OCI-LY3 (cell line): ENCODE measurements around the gene NSL1.
A peak's percentile ranks its signal among the peaks of the same experiment; 100 is the strongest.

Source experiments
- H2AFZ ChIP-seq: fragments of 200-600, 300-600 bp; shearing (Covaris generic); 2 replicates; pipeline ENCODE4 v1.6.0; 2014; ENCODE audit warnings: antibody characterized with exemption, low read depth, low read length
- H3K27ac ChIP-seq: fragments of 200-600, 300-600 bp; sonication (generic); 2 replicates; pipeline ENCODE4 v1.5.1; 2014; ENCODE audit warnings: mild to moderate bottlenecking, low read length, moderate library complexity, mixed read lengths
- H3K27me3 ChIP-seq: fragments of 200-600, 300-600 bp; sonication (generic); 2 replicates; pipeline ENCODE4 v1.6.1; 2014; ENCODE audit warnings: low read depth, low read length, mixed read lengths
- H3K36me3 ChIP-seq: fragments of 200-600, 300-600 bp; sonication (generic); replicated peaks from 2 replicates; pipeline ENCODE3; 2014; ENCODE audit warnings: low read depth, low read length, mixed read lengths
- H3K4me1 ChIP-seq: fragments of 300-600, 200-600 bp; sonication (generic); 2 replicates; pipeline ENCODE4 v1.6.1; 2014; ENCODE audit warnings: low read length, mixed read lengths
- H3K4me2 ChIP-seq: fragments of 200-600, 300-600 bp; sonication (generic); 2 replicates; pipeline ENCODE4 v1.6.1; 2014; ENCODE audit warnings: low read length, mixed read lengths
- H3K4me3 ChIP-seq: fragments of 300-600, 200-600 bp; sonication (generic); 2 replicates; pipeline ENCODE4 v1.5.1; 2014; ENCODE audit warnings: antibody characterized with exemption, mild to moderate bottlenecking, low read length, moderate library complexity
- H3K79me2 ChIP-seq: fragments of 300-600, 200-600 bp; shearing (Covaris generic); 2 replicates; pipeline ENCODE4 v1.6.1; 2014; ENCODE audit warnings: mild to moderate bottlenecking, low read length, mixed read lengths
- H3K9ac ChIP-seq: fragments of 300-600, 200-600 bp; shearing (Covaris generic); 2 replicates; pipeline ENCODE4 v1.6.0; 2014; ENCODE audit warnings: mild to moderate bottlenecking, low read length, moderate library complexity
- H3K9me3 ChIP-seq: fragments of 200-600, 300-600 bp; shearing (Covaris generic); 2 replicates; pipeline ENCODE4 v1.6.1; 2014; ENCODE audit warnings: low read length, mixed read lengths; ENCODE audit not compliant: insufficient read depth
- H4K20me1 ChIP-seq: fragments of 200-600, 300-600 bp; sonication (generic); 2 replicates; pipeline ENCODE4 v1.6.1; 2016; ENCODE audit warnings: low read length, mixed read lengths; ENCODE audit not compliant: insufficient read depth
- EZH2phosphoT487 ChIP-seq: fragments of 200-600 bp; shearing (Covaris generic); IDR thresholded peaks from 2 replicates; pipeline ENCODE4 v1.6.1; 2018; ENCODE audit warnings: antibody characterized with exemption, mixed run types, low read depth
- TF ChIP-seq, protein P1 (sequence below): fragments of 200-600, 300-600 bp; sonication (generic); IDR thresholded peaks from 2 replicates; pipeline ENCODE4 v1.5.1; 2014; ENCODE audit warnings: antibody characterized with exemption, low read length, low read depth

Gene NSL1

DNA sequence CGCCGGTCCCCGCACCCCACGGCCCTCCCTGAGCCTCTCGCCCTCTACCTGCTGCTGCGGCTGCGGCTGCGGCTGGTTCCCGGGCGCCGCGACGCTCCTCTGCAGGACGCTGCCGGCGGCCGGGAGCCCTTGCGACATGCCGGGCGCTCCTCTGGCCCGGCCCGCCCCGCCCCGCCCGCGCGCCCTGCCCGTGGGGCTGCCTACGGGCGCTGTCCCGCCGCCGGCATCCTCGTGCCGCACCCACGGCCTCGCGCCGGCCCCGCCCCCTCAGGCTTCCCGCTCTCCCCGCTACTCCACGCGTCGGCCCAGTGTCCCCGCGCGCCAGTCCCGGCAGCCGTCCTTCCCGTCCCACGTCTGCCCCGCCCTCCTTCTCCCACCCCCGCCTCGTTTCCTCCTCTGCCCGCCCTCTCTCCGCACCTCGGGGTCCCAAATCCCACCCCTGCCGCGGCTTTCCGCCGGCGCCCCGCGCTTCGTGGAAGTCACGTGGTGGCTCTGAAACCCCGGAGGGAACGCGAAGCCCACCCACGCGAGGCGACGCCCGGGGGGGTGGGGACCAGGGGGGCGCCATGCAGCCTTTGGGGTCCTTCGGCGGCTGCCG, 91.9 kb downstream of the NSL1 start, which contains the start of gene BATF3:
Gene BATF3 (minus strand): TSS at position 216 of the 598 bp plus-strand sequence. CDS start 78 bp downstream, at position 138.
- peaks cover 20% of the 10 kb centered on the region for H3K79me2 ChIP-seq

DNA sequence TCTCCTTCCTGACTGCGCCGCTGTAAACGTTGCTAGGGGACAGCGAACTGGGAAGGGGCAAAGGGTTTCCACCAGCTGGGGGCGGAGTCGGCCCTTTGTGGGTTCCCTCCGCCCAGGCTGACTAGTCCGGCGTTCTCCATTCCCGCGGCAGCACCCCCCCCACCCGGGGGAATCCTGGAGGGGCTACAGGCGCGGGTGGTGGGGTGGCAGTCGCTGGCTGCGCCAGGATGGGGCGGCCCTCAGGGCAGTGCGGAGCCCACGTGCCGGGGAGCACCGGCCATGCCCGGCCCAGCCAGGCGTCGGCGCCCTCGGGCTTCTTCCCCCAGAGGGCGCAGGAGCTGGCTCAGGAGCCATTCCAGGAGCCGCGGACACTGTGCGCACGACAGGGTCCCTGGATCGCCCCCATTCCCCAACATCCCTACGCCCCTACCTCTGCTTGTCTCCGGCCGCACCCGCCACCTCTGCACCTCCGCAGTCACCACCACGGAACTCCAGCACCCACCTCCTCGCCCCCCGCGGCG, 92.4 kb downstream of the NSL1 start:
- Histone ChIP-seq H3K4me2 (peak overlapping the region; percentile 91), H2AFZ (peak overlapping the region; percentile 65; the same call in 1 of the 2 replicates), H3K4me1 (peaks cover 29% of the 10 kb centered on the region), H4K20me1 (no peaks in the 10 kb centered on the region), H3K4me3 (peak overlapping the region; percentile 95), H3K36me3 (peaks cover 10% of the 10 kb centered on the region), H3K27ac (peak overlapping the region; percentile 2; the same call in 1 of the 2 replicates), H3K79me2 (peaks cover 20% of the 10 kb centered on the region), H3K9me3 (no peaks in the 10 kb centered on the region), H3K27me3 (peaks cover 15% of the 10 kb centered on the region), H3K9ac (peak overlapping the region; percentile 73)
- TF ChIP-seq, protein P1, sequence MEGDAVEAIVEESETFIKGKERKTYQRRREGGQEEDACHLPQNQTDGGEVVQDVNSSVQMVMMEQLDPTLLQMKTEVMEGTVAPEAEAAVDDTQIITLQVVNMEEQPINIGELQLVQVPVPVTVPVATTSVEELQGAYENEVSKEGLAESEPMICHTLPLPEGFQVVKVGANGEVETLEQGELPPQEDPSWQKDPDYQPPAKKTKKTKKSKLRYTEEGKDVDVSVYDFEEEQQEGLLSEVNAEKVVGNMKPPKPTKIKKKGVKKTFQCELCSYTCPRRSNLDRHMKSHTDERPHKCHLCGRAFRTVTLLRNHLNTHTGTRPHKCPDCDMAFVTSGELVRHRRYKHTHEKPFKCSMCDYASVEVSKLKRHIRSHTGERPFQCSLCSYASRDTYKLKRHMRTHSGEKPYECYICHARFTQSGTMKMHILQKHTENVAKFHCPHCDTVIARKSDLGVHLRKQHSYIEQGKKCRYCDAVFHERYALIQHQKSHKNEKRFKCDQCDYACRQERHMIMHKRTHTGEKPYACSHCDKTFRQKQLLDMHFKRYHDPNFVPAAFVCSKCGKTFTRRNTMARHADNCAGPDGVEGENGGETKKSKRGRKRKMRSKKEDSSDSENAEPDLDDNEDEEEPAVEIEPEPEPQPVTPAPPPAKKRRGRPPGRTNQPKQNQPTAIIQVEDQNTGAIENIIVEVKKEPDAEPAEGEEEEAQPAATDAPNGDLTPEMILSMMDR = peak; percentile 72
- TF ChIP-seq EZH2phosphoT487 = no peak

More for the DNA sequence above, 91.9 kb downstream of the NSL1 start, which contains the start of gene BATF3:
- no peaks in the 10 kb centered on the region for H3K9me3 ChIP-seq
- peak within 1 kb of the TSS; percentile 88 for H2AFZ ChIP-seq
- H4K20me1 ChIP-seq = no peaks in the 10 kb centered on the region
- H3K27ac ChIP-seq = peak within 1 kb of the TSS; percentile 42
- H3K4me1 ChIP-seq = peaks cover 29% of the 10 kb centered on the region
- H3K4me3 ChIP-seq = peak within 1 kb of the TSS; percentile 95
- H3K9ac ChIP-seq = peak within 1 kb of the TSS; percentile 73
- TF ChIP-seq EZH2phosphoT487 = no peak
- TF ChIP-seq, protein P1 = no peak
- H3K27me3 ChIP-seq = peaks cover 15% of the 10 kb centered on the region
- H3K36me3 ChIP-seq = peaks cover 10% of the 10 kb centered on the region
- H3K4me2 ChIP-seq = peak within 1 kb of the TSS; percentile 91

DNA sequence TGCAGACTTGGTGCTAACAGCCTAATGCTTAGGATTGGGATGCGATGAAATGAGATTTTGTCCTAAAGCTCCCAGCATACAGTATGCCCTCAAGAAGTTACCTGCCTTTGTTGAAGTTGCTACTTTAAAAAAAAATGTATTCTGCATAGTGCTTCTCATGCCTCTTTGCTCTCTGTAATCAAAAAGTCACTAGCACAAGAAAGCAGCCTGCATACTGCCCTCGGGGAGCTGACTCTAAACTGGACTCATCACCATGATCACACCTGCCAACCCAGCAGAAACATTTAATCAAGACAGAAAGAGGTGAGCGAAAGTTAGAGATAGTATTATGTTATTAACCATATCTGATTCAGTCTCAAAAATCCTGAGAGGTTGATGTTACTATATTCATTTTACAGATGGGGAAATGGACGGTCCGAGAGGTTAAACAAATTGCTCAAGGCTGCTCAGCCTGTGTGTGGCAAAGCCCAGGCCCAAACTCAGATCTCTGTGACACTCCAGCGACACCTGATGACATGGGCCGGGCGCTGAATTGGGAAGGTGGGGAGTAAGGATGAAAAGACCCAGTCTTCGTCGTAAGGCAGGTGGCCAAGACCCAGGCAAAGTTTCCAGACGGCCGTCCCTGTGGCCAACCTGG, 93.0 kb downstream of the NSL1 start:
- H3K79me2 ChIP-seq = peaks cover 20% of the 10 kb centered on the region
- H3K4me2 ChIP-seq = peak overlapping the region; percentile 91
- peaks cover 15% of the 10 kb centered on the region for H3K27me3 ChIP-seq
- H3K9ac ChIP-seq = peak overlapping the region; percentile 73
- TF ChIP-seq, protein P1 = no peak
- TF ChIP-seq EZH2phosphoT487 = no peak
- H3K4me1 ChIP-seq = peaks cover 29% of the 10 kb centered on the region
- H3K9me3 ChIP-seq = no peaks in the 10 kb centered on the region
- peak overlapping the region; percentile 65; the same call in 1 of the 2 replicates for H2AFZ ChIP-seq
- H4K20me1 ChIP-seq = no peaks in the 10 kb centered on the region
- H3K36me3 ChIP-seq = peaks cover 12% of the 10 kb centered on the region
- H3K4me3 ChIP-seq = peak overlapping the region; percentile 95
- peak overlapping the region; percentile 2; the same call in 1 of the 2 replicates for H3K27ac ChIP-seq

DNA sequence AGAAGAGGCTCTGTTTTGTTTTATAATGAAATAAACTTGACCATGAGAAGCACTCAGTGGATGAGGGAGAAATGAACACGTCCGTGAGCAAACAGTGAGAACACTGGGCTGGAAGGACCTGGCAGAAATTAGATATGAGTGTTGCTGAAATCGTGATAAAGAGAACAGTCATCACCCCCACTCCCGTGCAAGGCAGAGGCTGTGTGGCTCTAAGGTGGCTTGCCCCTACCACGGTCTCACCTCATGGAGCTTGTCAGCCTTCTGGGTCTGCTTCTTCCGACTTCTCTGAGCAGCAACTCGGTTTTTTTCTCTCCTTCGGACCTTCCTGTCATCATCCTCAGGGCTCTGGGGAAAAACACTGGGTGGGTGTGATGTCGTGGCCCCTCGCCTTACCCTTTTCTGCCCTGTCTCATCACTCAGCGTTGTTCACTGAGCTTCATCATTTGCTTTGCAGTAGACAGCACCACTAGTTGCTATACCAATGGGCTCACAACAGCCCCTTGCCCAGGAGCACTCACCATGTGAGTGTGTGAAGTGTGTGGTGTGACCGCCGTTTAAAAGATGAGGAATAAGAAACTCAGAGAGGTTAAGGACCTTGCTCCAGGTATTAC, 94.8 kb downstream of the NSL1 start:
- Histone ChIP-seq H3K4me3 (no peak overlapping the region), H2AFZ (no peak overlapping the region), H3K4me2 (peak overlapping the region; percentile 91; the same call in 1 of the 2 replicates)

More for the DNA sequence above, 94.8 kb downstream of the NSL1 start:
- Histone ChIP-seq H3K36me3 (peaks cover 21% of the 10 kb centered on the region), H3K9ac (no peak overlapping the region), H3K27me3 (peaks cover 11% of the 10 kb centered on the region), H3K79me2 (peaks cover 20% of the 10 kb centered on the region), H3K4me1 (peaks cover 29% of the 10 kb centered on the region), H4K20me1 (no peaks in the 10 kb centered on the region), H3K9me3 (no peaks in the 10 kb centered on the region), H3K27ac (no peak overlapping the region)
- no peak for TF ChIP-seq EZH2phosphoT487
- TF ChIP-seq, protein P1 = no peak
